Renal pelvis (tissue), 4 donors: ENCODE measurements around the gene ADGRV1. TPM values are rescaled to one million over a fixed set of nuclear protein-coding genes. Genes with fewer than 3 reads are reported as not detected.
"Not testable (repeated sequence)": the region's sequence is repeated elsewhere in the genome, so short reads cannot be mapped to it uniquely, and the experiment has no call there.

Experiments
- DNase-seq: peaks from one replicate; pipeline ENCODE4 v3.0.0-alpha.2; 2013
- polyA plus RNA-seq, 3 donors: library from polyadenylated mRNA; unstranded; fragments of 120-200 nt; gene quantifications; one replicate each; pipeline ENCODE4 v1.2.1, GENCODE V29; 2013; ENCODE audit not compliant: insufficient read length in 3 of 3

ADGRV1 gene
- polyA plus RNA-seq, 3 donors: 11.3 to 15.4 (median 14.0) TPM

GRCh38 chr5:91024727-91025126 lies 466.1 kb downstream of the ADGRV1 start:
- DNase-seq: peak; percentile 60

DNA sequence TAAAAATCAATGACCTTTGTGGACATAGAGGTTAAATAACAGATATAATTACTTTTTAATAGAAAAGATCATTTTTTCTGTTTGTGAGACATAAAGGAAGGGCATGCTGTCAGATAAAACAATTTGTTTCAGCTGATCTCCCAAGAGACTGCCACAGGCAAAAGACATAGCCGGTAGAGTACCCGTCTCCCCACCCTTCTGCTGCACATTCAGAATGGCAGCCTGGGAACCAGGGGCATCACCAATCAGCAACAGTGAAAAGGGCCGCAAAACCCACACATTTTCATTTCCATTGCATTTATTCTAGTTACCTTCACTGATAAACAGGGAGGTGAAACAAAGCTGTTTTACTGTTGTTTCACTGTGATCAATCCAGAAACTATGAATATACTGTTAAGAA lies 466.9 kb downstream of the ADGRV1 start:
- DNase-seq: no peak

DNA sequence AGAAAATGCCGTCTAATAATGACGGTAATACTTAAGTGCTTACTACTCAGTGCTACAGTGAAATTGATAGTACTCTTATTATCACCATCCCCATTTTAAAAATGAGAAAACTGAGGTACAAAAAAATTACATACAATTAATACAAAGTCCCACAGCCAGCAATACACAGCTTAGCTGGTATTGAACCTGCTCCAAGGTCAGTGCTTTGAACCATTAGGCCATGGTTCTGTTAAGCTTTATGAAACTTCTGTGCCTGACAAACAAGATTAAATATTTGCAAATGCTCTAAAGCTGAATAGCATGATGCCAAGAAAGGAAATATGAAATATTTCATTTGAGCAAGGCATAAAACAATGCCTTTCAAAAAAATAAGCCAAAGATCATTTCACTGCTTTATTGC lies 467.4 kb downstream of the ADGRV1 start:
- no peak for DNase-seq

- DNase-seq: no peak
Observed at GRCh38 chr5:91026466-91026865, 467.9 kb downstream of the ADGRV1 start.

DNA sequence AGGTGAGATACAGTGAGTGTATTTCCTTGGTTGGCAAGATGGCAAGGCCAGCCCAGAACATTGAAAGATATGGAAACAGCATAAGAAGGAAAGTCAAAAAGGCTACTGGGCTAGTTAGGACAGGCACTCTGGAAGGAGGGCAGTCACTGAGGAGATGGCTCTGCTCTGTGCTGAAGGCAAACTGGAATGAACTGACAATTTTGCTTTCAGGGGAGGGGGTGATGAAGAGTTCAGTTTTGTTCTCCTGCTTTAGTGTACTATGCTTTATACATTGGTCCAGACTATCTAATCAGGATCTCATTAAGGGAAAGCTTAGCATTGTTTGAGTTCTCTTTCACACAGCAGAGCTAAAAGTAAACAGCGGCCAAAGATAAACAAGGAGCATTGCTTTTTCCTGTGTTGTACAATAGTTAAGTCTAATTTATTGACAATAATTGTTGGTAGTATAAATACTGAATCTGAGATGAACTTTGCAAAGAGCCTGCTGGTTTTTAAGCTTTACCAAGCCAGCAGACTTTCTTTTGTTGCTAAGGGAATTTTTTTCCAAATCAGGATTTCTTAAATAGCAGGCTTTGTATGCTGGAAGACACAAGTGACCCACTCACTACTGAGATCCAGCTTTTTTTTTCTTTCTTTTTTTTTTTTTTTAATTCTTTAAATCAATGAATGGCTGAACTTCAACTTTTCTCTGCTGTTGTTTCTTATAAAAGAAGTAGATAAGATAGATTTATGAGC lies 469.0 kb downstream of the ADGRV1 start:
- DNase-seq: no peak

GRCh38 chr5:91028499-91028956 lies 469.9 kb downstream of the ADGRV1 start:
- DNase-seq: no peak

DNA sequence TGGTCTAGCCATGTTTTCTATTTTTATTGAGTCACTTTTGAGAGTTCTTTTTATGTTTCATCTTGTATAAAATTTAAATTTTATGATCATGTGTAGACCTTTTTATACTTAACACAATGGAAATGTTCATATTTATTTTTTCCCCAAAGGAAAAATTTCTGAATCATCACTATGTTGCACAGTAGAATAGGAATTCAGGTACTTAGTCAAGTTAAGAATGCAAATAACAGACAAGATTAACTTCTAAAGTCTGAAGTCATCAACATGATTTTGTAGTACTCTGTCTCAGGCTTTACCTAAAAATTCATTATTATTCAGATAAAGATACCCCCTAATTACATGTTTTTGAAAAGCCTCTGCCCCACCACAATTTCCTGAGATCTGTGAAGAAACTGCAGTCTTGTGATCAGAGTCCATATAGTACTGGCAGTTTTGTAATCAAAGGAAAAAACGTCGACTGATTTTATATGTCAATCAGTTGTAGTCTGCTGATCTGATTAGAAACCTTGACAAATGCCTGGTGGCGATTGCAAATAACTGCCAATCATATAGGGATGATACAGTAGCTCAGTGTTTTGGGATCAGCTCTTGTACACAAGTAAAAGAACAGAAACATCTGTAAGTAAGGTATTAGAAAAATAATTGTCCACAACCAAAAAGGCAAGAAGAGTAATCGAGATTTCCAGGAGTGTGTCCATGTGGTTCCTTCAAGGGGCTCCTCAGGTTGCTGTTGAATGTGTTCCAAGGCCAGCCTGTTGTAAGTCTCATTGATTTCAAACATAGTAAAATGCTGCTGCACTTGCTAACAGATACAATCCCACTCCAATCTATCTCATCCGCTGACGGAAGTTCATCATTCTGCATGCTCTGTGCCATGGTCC lies 472.2 kb downstream of the ADGRV1 start:
- DNase-seq: no peak

DNA sequence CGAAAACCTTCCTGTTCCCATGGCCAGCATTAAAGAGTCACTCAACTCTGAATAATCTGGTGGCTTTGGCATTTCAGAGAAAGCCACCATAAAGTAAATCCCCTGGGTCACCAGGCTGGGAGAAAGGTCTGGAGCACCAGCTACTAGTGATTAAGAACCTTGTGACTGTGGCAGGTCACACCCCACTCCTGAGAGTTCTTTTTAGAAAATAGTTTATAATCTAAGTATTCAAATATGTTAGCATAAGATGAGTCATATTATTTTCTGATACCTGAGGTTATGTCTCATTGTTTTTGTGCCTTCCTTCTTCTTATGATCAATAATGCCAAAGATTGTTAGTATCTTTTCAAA lies 472.8 kb downstream of the ADGRV1 start:
- DNase-seq: no peak

DNA sequence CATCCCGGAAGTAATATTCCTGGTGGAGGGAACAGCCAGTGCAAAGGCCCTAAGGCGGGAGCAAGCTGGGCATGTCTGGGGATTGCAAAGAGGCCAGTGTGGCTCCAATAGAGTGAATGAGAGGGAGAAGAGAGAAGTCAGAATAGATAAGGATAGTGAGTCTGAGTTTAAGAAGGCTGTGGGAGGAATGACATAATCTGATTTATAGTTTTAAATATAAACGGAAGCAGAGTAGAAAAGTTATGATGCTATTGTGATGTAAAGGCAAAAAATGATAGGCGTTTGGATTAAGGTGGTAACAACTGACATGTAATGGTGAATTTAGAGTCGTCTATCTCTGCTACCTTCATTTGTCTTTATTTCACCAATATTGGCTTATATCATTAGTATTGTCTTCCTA lies 473.5 kb downstream of the ADGRV1 start:
- no peak for DNase-seq

GRCh38 chr5:91033370-91033769 lies 474.8 kb downstream of the ADGRV1 start:
- DNase-seq: no peak

- DNase-seq: no peak
Observed at GRCh38 chr5:91038180-91038808, 479.7 kb downstream of the ADGRV1 start.

DNA sequence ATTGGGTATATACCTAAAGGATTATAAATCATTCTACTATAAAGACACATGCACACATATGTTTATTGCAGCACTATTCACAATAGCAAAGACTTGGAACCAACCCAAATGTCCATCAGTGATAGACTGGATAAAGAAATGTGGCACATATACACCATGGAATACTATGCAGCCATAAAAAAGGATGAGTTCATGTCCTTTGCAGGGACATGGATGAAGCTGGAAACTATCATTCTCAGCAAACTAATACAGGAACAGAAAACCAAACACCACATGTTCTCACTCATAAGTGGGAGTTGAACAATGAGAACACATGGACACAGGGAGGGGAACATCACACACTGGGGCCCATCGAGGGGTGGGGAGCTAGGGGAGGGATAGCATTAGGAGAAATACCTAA lies 482.5 kb downstream of the ADGRV1 start:
- DNase-seq: not testable (repeated sequence)

DNA sequence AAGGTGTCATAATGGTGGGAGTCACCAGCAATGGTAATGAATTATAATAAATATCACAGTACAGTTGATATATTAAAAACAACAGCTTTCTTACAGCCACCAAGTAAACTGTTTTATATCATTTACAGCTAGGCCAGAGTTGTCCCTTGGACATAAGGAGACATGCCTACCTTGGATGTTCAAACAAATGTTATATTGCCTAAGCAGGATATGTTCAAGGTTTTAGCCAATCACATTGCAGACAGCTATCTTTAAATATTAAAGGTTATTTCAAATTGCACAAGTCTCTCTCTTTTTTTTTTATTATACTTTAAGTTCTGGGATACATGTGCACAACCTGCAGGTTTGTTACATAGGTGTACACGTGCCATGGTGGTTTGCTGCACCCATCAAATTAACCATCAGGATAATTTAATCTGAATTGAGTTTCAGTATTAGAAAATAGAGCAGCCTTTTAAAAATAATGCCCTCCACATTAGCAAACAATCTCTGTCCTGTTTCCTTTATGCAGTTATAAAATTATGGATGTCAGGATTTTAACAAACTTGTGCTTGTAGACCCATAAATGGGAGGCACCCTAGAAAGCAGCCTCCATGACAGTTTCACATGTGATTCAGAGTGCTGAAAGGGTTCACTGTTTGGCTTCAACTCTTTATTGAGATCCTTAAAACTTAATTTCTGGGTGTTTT lies 483.8 kb downstream of the ADGRV1 start:
- no peak for DNase-seq

GRCh38 chr5:91042936-91043255 lies 484.3 kb downstream of the ADGRV1 start:
- no peak for DNase-seq

DNA sequence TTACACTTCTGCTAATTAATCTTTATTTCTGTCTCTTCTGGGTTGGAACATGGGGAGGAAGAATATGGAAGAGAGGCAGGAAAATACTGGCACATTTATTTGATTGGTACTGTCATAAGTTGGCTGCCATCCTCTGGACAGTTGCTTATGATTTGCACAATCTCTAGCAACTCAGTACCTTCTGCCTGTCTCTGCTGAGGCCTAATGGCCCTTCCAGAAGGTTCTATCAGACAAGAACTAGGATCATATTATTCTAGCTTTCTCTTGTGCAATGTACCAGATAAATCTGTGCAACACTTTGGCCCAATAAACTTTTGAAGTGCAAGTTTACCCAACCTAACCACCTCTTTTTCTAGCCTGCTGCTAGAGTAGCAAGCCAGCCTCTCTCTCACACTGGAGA lies 489.5 kb downstream of the ADGRV1 start:
- DNase-seq: no peak

- DNase-seq: no peak
Observed at GRCh38 chr5:91049112-91049511, 490.5 kb downstream of the ADGRV1 start.

GRCh38 chr5:91049800-91050199 lies 491.2 kb downstream of the ADGRV1 start:
- no peak for DNase-seq

DNA sequence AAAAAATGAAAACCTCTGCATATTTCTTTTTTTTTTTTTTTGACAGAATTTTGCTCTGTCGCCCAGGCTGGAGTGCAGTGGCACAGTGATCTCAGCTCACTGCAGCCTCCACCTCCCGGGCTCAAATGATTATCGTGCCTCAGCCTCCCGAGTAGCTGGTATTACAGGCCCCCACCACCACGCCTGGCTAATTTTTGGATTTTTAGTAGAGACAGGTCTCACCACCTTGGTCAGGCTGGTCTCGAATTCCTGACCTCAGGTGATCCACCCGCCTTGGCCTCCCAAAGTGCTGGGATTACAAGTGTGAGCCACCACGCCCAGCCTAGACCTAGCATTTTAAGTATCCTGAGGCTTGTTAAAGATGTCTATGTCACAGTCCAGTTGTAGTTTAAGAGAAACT lies 493.8 kb downstream of the ADGRV1 start:
- not testable (repeated sequence) for DNase-seq

DNA sequence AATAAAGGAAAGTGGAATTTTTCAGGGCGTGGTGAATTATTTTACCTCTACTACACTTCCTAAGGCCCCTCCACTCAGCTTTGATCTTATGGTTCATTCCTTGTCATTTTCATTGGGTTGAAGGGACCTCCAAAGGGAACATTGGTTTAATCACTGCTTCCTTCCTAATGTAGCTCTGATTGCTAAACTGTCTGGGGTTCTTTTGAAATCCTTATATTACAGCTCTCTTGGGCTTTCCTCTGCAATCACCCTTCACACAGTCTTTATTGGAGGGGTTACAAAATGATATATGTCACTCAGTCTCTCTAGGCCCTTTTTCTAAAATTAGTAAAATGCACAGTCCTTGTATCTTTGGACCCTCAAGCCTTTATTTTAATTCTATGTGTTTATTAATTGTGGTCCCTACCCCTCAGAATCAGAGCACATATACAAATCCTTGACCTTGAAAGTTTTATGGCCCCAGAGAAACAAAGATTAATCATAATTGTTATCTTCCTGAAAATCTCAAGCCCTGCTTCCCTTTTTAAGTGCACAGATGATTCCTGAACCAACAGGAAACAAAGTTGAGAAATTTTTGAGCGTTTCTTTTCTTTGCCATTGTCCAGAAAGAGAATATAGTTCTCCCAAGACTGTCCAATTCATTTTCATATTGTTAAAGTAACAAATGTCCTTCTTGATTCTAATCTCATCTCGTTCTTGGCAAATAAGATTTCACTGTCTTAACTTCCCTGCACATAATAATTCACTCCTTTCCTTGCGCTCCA lies 494.6 kb downstream of the ADGRV1 start:
- no peak for DNase-seq

GRCh38 chr5:91053741-91054025 lies 495.1 kb downstream of the ADGRV1 start:
- DNase-seq: no peak

DNA sequence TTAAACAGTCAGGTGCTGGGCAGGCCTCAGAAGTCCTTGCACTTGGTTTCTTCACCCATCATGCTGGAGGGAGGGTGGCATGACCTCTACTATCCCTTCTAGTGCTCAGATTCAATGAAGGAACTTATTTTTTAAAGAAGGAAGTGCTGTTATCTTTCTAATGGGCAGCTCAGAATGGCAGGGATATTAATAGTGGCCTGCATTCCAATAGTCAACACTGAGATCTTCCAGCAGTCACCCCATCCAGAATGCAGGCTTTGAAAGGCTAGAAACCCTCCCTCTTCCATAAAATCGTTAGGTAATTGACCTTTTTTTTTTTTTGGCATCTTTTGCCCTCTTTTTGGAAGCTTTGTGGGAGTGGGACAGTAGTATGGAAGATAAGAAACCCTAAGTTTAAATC lies 499.6 kb downstream of the ADGRV1 start:
- no peak for DNase-seq

- no peak for DNase-seq
Observed at GRCh38 chr5:91058575-91058974, 500.0 kb downstream of the ADGRV1 start.
